HL-60 (cell line): Measurements from ENCODE around the gene SAXO2.
"Not testable (repeated sequence)": the region's sequence is repeated elsewhere in the genome, so short reads cannot be mapped to it uniquely, and the experiment has no call there.

Source experiments
- GABPA ChIP-seq: IDR thresholded peaks from 2 replicates; pipeline ENCODE4 v1.6.1; 2012; ENCODE audit warnings: low read depth
- TF ChIP-seq, protein P1 (sequence below): IDR thresholded peaks from one replicate; pipeline ENCODE4 v1.5.1; 2011; ENCODE audit warnings: low read length, control low read depth, inconsistent platforms; ENCODE audit not compliant: insufficient read depth

GRCh38 chr15:82248261-82248660 is 14.4 kb upstream of the SAXO2 start:
- TF ChIP-seq, protein P1, sequence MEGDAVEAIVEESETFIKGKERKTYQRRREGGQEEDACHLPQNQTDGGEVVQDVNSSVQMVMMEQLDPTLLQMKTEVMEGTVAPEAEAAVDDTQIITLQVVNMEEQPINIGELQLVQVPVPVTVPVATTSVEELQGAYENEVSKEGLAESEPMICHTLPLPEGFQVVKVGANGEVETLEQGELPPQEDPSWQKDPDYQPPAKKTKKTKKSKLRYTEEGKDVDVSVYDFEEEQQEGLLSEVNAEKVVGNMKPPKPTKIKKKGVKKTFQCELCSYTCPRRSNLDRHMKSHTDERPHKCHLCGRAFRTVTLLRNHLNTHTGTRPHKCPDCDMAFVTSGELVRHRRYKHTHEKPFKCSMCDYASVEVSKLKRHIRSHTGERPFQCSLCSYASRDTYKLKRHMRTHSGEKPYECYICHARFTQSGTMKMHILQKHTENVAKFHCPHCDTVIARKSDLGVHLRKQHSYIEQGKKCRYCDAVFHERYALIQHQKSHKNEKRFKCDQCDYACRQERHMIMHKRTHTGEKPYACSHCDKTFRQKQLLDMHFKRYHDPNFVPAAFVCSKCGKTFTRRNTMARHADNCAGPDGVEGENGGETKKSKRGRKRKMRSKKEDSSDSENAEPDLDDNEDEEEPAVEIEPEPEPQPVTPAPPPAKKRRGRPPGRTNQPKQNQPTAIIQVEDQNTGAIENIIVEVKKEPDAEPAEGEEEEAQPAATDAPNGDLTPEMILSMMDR = not testable (repeated sequence)
- not testable (repeated sequence) for TF ChIP-seq GABPA
